H1 (cell line): ENCODE measurements around the gene GAS6. TPM values are rescaled to one million over a fixed set of nuclear protein-coding genes. Genes with fewer than 3 reads are reported as not detected.

Experiments
- EZH2 ChIP-seq: fragments of 200-600 bp; sonication (generic); IDR thresholded peaks from 2 replicates; pipeline ENCODE4 v1.7.1; 2012; ENCODE audit warnings: low read depth, mild to moderate bottlenecking, moderate library complexity, low read length, inconsistent platforms; ENCODE audit not compliant: severe bottlenecking
- RAD21 ChIP-seq, 2 experiments: IDR thresholded peaks in 1 of 2; conservative IDR thresholded peaks in 1 of 2; 2 replicates each; pipeline ENCODE4 v1.6.1; 2011; ENCODE audit warnings: low read depth in 2 of 2, low read length in 2 of 2, improper control_type of control experiment in 1 of 2, inconsistent platforms in 1 of 2, mild to moderate bottlenecking in 1 of 2, moderate library complexity in 1 of 2
- RNF2 ChIP-seq: fragments of 200-900, 300-1000 bp; sonication (generic); IDR thresholded peaks from 2 replicates; pipeline ENCODE4 v1.7.1; 2016; ENCODE audit warnings: borderline replicate concordance, low read depth, mild to moderate bottlenecking, antibody characterized with exemption, low read length; ENCODE audit not compliant: poor library complexity, severe bottlenecking; ENCODE audit errors: missing control alignments
- SAP30 ChIP-seq: fragments of 300-600 bp; sonication (generic); IDR thresholded peaks from 2 replicates; pipeline ENCODE4 v1.7.1; 2012; ENCODE audit warnings: low read length, moderate library complexity, mild to moderate bottlenecking, inconsistent platforms; ENCODE audit not compliant: insufficient read depth, insufficient replicate concordance
- SIN3A ChIP-seq, 2 experiments: IDR thresholded peaks in 1 of 2; conservative IDR thresholded peaks in 1 of 2; 2 replicates each; pipeline ENCODE4 v1.6.1; 2011 to 2012; ENCODE audit warnings: low read length in 2 of 2, improper control_type of control experiment in 1 of 2, low read depth in 1 of 2, mild to moderate bottlenecking in 1 of 2
- YY1 ChIP-seq: IDR thresholded peaks from 2 replicates; pipeline ENCODE4 v1.6.1; 2011; ENCODE audit warnings: low read depth, mild to moderate bottlenecking, low read length
- polyA plus RNA-seq, 7 experiments: library from polyadenylated mRNA; depleted of rRNA in 3 of 7; stranded (reverse) in 5 of 7; unstranded in 2 of 7; fragments of >200 nt in 5 of 7; fragments of 200-250 nt in 2 of 7; gene quantifications; 1 replicate in 5 of 7; 2 replicates in 1 of 7; 4 replicates in 1 of 7; pipeline versions ENCODE4 v1.2.1 to v1.2.3, GENCODE V29; 2011 to 2013; ENCODE audit warnings: missing spikeins in 2 of 7, mixed read lengths in 2 of 7
- total RNA-seq: library from RNA; stranded (reverse); fragmentation: NEBNext Ultra II Directional; extraction: Animal tissue kit (Norgen Biotek cat#: 25700); gene quantifications from 2 replicates; pipeline ENCODE4 v1.2.1, GENCODE V29; 2021

Gene GAS6
- total and polyA plus RNA-seq, 2 of the 8 experiments (the other 6 are each of a cell fraction or from before 2014, with no cell fraction given) = 18.6 to 31.0 TPM

GRCh38 chr13:113792236-113792770 lies 71.6 kb downstream of the GAS6 start (continued):
- no peak for TF ChIP-seq SAP30
- no peak for TF ChIP-seq YY1
- TF ChIP-seq EZH2 = no peak
- no peak for TF ChIP-seq RNF2
- TF ChIP-seq SIN3A (conservative IDR thresholded peaks at IDR 0.05 in 1 of 2, IDR thresholded peaks at IDR 0.05 in 1 of 2; ENCODE audit: low read depth in 1 of 2, low read length in 2 of 2) = no peak
- no peak for TF ChIP-seq RAD21 (IDR thresholded peaks at IDR 0.05 in 1 of 2, conservative IDR thresholded peaks at IDR 0.05 in 1 of 2; ENCODE audit: low read depth in 2 of 2, low read length in 2 of 2)
- TF ChIP-seq, all 59 proteins: peak for 0
